ENCODE results near the gene SCRG1.

DNA sequence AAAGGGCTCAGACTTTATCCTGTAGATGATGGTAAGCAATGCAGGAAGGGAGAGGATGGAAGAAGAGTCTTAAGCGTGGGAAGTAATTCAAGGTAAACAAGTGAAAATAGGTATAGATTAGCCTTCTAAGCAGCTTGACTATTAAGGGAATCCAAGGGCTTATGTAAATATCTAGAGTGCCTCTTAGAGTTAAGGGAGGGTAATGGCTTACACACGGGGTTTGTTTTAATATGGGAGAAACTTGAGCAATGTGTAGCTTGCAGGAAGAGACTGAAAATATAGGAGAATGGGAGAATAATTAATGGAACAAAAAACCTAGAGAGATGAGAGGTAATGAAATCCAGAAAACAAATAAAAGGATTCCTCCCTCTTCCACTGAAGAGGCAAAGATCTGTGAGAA lies 41.0 kb downstream of the SCRG1 start:
- TF ChIP-seq ZNF274 (IDR thresholded peaks at IDR 0.05; ENCODE audit: low read depth, low read length): no peak
- TF ChIP-seq YY1 (IDR thresholded peaks at IDR 0.05; ENCODE audit: insufficient read depth, insufficient read length): no peak
- no peak for TF ChIP-seq SUZ12 (IDR thresholded peaks at IDR 0.05; ENCODE audit: extremely low read depth, insufficient read depth, insufficient read length)

Data from NT2/D1 (cell line).